HG03025 (cell line): ENCODE measurements around the gene CLBA1.
"Not testable (repeated sequence)": the region's sequence is repeated elsewhere in the genome, so short reads cannot be mapped to it uniquely, and the experiment has no call there.

Experiments used
- ATAC-seq: cut with Tn5 transposase; IDR thresholded peaks from one replicate; pipeline ENCODE4 v1.9.1; 2021; ENCODE audit warnings: mild to moderate bottlenecking, moderate library complexity; ENCODE audit not compliant: unreplicated experiment, low FRiP score

Gene CLBA1

GRCh38 chr14:104947201-104947600, 38.4 kb upstream of the CLBA1 start:
- ATAC-seq, result not testable (repeated sequence)

DNA sequence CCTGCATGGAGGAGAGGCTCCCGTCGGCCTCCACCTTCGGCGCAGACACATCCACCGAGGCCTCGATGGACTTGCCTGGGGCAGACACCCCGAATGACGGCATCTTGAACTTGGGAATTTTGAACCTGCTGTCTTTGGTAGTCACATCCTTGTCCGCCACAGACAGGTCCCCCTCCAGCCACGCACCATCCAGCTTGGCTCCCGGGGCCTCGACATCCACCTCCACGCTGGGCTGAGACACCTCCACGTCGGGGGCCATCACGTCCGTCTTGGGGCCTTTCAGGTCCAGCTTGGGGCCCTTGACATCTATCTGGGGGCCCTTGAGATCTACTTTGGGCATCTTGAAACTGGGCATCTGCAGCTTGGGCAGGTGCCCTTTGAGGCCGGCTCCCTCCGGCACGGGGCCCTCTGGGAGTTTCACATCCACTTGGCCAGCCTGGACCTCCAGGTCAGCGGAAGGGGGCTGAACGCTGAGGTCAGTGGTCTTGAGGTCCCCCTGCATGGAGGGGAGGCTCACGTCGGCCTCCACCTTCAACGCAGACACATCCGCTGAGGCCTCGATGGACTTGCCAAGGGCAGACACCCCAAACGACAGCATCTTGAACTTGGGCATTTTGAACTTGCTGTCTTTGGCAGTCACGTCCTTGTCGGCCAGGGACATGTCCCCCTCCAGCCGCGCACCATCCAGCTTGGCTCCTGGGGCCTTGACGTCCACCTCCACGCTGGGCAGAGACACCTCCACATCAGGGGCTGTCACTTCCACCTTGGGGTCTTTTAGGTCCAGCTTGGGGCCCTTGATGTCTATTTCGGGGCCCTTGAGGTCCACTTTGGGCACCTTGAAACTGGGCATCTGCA, 37.5 kb upstream of the CLBA1 start:
- not testable (repeated sequence) for ATAC-seq

- no peak for ATAC-seq
These were observed 36.9 kb upstream of the CLBA1 start for GRCh38 chr14:104948736-104949031.

DNA sequence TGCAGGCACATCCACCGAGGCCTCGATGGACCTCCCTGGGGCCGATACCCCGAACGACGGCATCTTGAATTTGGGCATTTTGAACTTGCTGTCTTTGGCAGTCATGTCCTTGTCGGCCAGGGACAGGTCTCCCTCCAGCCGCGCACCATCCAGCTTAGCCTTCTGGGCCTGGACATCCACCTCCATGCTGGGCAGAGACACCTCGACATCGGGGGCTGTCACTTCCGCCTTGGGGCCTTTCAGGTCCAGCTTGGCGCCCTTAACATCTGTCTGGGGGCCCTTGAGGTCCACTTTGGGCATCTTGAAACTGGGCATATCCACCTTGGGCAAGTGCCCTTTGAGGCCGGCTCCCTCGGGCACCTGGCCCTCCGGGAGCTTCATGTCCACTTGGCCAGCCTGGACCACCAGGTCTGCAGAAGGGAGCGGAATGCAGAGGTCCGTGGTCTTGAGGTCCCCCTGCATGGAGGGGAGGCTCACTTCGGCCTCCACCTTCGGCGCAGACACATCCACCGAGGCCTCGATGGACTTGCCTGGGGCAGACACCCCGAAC, 36.1 kb upstream of the CLBA1 start:
- not testable (repeated sequence) for ATAC-seq

- no peak for ATAC-seq
These were observed 35.6 kb upstream of the CLBA1 start for GRCh38 chr14:104950021-104950420.

DNA sequence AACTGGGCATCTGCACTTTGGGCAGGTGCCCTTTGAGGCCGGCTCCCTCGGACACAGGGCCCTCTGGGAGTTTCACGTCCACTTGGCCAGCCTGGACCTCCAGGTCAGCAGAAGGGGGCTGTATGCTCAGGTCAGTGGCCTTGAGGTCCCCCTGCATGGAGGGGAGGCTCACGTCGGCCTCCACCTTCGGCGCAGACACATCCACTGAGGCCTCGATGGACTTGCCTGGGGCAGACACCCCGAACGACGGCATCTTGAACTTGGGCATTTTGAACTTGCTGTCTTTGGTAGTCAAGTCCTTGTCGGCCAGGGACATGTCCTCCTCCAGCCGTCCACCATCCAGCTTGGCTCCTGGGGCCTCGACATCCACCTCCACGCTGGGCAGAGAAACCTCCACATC, 34.9 kb upstream of the CLBA1 start:
- ATAC-seq, result not testable (repeated sequence)

DNA sequence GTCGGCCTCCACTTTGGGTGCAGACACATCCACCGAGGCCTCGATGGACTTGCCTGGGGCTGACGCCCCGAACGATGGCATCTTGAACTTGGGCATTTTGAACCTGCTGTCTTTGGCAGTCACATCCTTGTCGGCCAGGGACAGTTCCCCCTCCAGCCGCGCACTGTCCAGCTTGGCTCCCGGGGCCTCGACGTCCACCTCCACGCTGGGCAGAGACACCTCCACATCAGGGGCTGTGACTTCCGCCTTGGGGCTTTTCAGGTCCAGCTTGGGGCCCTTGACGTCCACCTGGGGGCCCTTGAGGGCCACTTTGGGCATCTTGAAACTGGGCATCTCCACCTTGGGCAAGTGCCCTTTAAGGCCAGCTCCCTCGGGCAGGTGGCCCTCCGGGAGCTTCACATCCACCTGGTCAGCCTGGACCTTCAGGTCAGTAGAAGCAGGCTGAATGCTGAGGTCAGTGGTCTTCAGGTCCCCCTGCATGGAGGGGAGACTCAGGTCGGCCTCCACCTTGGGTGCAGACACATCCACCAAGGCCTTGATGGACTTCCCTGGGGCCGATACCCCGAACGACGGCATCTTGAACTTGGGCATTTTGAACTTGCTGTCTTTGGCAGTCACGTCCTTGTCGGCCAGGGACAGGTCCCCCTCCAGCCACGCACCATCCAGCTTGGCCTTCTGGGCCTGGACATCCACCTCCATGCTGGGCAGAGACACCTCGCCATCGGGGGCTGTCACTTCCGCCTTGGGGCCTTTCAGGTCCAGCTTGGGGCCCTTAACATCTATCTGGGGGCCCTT, 33.5 kb upstream of the CLBA1 start:
- ATAC-seq, result not testable (repeated sequence)

- ATAC-seq, result no peak
These were observed 32.5 kb upstream of the CLBA1 start for GRCh38 chr14:104953097-104953496.

GRCh38 chr14:104953896-104954656, 31.5 kb upstream of the CLBA1 start:
- ATAC-seq, result no peak

GRCh38 chr14:104954746-104955395, 30.7 kb upstream of the CLBA1 start:
- ATAC-seq, result no peak

DNA sequence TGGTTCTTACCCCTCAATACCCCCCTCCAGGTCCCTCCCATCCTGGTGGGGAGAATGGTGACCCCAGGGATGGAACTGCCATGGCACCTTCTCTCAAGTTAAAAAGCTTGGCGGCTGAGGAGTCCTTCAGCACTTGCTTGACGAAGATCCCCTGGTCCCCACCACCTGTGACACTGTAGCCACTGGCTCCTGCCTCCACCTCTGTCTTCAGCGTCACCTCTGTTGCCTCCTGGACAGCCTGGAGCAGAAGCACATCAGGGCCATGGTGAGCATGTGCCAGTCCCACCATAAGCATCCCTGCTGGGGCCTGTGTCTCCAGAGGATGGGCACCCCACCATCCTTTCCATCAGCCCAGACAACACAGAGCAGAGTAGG, 30.2 kb upstream of the CLBA1 start:
- no peak for ATAC-seq

DNA sequence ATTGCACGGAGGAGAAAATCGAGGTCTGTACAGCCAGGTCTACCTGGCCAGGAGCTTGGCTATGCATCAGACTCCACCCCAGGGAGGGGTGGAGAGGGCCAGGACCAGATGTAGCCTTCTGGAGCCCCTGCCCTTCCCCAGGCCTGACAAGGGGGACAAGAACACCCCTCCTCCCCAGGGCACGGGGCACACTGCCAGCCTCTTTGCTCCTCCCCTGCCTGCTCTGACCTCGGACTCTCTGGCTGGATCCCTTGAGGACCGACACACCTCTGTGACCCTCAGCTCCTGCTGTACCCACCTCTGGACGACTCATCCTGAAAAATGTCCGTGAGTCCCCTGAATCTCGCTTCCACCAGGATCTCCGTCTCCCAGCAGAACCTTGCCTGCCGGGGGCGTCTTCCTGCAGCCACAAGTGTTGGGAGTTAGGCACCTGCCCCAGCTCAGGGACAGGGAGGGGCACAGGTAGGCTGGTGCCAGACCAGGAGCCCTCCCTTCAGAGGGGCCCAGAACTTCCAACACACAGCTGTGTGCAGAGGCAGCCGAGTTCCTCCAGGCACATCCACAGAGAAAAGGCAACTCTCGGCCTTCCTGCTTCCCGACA, 29.2 kb upstream of the CLBA1 start:
- no peak for ATAC-seq

DNA sequence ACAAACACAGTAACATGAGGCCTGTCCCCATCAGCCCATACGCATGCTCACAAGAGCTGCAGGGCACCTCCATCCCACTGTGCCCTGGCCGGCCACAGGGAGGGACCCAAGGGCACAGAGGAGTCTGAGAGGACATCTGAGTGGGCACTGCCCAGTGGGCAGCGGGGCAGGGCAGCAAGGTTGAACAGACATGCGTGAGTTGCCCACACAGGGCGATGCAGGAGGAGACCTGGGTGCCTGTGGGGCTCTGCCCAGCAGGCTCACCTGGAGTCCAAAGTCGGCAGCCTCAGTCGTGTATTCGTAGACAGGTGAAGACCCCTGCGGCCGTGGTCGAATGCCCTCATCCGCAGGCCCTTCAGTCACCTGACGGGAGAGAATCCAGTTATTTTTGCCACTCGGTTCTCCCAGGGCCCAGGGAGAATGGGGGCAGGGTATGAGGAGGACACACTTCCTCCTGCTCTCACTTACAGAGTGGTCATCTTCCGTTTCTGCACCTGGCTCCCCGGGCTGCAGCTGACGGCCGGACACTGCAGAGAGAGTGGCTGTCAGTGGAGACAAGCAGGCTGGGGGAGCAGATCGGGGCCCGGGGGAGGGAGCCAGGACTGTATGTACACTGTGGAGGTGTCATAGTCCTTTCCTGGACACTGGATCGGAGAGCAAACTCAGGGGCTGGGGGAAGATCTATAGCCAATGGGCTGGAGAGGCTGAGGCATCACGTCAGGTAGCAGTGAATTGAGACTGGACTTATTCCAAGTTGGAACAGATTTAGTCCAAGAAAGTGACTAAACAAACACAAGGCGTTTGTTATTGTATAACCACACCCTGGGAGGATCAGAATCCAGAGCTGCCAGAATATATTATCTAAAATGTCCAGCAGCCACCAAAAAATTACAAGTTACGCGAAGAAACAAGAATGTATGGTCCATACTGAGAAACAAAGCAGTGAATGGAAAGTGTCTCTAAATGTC, 28.2 kb upstream of the CLBA1 start:
- ATAC-seq, result no peak

DNA sequence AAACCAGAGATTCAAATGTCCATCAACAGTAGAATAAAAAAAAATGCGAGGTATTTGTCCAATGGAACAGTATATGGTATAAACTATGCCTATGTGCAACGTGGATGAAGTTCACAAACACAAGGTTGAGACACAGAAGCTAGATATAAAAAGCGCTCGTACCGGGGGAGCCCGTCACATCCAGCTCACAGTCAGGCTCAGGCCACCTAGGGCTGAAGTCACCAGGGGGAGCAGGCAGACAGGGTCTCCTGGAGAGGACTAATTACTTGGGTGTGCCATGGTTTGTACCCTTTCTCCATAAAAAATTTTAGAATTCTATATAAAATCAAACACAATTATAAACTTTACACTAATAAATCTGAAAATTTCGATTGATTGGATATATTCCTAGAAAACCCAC, 21.0 kb upstream of the CLBA1 start:
- no peak for ATAC-seq

- ATAC-seq, result no peak
These were observed 19.9 kb upstream of the CLBA1 start for GRCh38 chr14:104965561-104966231.

DNA sequence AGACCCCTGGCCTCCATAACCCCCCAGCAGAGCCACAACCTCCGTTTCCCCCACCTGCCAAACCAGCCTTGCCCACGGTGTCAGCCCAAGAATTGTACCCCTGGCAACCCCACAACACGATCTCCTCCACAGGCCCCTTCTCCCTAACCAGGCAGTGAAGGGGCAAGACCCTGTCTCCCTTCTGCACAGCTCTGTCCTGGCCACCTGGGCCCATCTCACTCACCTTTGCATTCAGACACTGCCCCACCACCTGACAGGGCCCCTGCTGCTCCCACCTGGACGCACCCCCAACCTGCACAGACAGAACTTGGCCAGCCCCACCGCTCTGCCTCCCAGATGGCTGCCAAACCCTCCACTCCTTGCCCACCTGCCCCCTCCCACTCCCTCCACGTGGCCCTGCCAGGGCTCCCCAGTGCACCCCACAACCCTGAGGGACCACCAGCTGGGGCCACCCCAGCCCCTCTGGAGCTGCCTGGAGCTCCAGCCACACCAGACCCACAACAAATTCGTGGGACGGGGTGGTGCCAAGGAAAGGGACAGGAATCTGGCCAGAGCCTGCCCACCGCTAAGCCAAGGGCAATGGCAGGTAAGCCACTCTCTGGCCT, 19.2 kb upstream of the CLBA1 start:
- ATAC-seq, result no peak

DNA sequence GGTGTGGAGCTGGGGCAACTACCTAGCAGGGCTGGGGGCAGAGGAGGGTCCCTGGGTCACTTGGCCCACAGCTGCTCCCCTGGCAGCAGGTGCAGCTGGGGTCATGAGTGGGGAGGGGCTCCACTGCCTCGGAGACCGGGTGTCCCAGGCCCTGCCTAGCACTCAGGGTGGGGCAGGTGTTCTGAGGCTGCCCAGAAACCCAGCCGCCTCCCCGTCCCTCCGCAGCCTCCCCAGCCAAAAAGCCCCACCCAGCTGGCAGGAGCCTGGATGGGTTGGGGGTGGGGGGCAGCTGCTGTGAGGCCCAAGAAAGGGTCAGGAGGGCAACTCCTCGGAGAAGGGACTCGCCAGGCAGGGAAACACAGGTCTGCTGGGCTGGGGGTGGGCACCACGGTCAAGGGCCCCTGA, 18.6 kb upstream of the CLBA1 start:
- ATAC-seq, result no peak
